Neuron (in vitro differentiated cells): Measurements from ENCODE around the gene PQBP1.

Source experiments
- H2AFZ ChIP-seq: one replicate; pipeline ENCODE4 v1.6.1; 2013; ENCODE audit warnings: low read depth, mild to moderate bottlenecking, inconsistent platforms, low read length, moderate library complexity
- H3K27me3 ChIP-seq: one replicate; pipeline ENCODE4 v1.6.1; 2013; ENCODE audit warnings: low read length; ENCODE audit not compliant: insufficient read depth
- H3K36me3 ChIP-seq: one replicate; pipeline ENCODE4 v1.6.1; 2013; ENCODE audit warnings: low read length; ENCODE audit not compliant: insufficient read depth
- H3K4me1 ChIP-seq: one replicate; pipeline ENCODE4 v1.6.1; 2013; ENCODE audit warnings: low read length; ENCODE audit not compliant: insufficient read depth
- H3K4me3 ChIP-seq: 2 replicates; pipeline ENCODE4 v1.5.1; 2013; ENCODE audit warnings: mild to moderate bottlenecking, low read length, moderate library complexity
- H3K9me3 ChIP-seq: one replicate; pipeline ENCODE4 v1.6.1; 2013; ENCODE audit warnings: low read length

The PQBP1 gene

DNA sequence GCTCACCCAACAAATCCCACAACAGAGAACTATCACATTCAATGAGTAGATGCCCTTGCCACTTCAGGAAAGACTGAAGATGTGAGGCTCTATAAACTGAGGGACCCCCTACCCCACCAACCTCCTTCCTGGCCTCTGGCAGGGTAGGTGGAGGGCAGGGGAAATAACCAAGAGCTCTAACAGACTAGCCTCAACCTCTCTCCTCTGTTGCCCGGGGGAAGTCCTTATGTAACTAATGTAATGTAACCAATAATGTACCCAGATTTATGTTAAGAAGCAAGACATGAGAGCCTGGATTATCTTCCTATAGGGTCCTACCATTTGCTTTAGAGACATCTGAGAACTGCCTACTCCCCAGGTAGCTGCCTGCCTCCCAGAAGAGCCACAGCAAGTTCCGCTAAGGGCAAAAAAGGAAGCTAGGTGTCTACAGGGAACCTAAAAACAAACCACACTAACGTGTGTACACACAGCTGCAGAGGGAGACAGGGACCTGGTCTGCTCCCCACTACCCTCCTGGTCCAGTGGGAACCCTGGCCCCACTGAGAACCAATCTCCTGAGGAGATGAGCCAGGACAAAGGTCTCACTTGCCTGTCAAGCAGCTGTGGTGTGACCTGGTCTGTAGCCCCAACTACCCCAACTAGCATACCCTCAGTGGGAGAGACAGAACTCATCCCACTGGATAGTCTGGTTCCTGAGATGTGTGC lies 41.9 kb downstream of the PQBP1 start:
- Histone ChIP-seq H3K4me1 (no peaks in the 10 kb centered on the region), H3K27me3 (no peaks in the 10 kb centered on the region), H3K4me3 (no peak overlapping the region), H3K36me3 (peaks cover 14% of the 10 kb centered on the region), H2AFZ (no peak overlapping the region), H3K9me3 (no peaks in the 10 kb centered on the region)

DNA sequence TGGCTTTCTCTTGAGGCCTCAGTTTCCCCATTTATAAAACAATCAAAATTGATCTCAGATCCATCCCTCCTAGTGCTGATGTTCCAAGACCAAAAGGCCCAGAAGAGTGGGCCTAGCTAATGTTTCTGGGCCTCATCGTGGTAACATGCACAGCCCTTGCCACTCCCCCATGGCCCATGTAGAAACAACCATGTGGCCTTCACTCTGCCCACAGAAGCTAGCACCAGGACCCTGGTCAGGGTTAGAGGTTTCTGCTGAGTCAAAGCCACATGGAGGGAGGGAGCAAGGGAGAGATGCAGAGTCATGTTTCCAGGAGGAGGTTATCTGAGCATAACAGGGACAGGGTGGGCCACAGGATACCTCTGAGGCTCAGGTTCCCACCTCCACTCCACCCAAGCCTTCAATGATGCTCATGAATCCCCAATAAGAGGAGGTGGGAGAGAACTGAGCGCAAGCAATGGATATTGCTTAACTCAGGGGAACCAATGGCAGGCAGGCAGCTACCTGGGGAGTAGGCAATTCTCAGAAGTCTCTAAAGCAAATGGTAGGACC lies 42.8 kb downstream of the PQBP1 start:
- no peaks in the 10 kb centered on the region for H3K4me1 ChIP-seq
- no peak overlapping the region for H2AFZ ChIP-seq
- peaks cover 14% of the 10 kb centered on the region for H3K36me3 ChIP-seq
- no peaks in the 10 kb centered on the region for H3K27me3 ChIP-seq
- H3K4me3 ChIP-seq, result no peak overlapping the region
- no peaks in the 10 kb centered on the region for H3K9me3 ChIP-seq

DNA sequence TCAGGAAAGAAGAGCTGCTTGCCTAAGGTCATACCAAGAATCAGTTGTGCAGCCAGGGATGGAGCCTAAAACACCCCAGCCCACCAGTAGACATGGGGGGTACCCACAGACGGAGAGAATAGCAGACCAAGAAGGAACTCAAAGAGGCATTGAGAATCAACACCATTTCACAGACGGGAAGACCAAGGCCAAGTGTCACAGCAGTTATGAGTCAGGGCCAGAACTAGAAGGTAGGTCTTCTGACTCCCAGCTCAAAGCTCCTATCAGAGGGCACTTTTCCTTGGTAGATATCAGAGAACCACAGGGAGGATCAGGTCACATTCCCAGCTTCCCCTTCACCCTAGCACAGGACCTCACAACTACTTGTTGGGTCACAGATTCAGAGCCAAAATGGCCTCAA lies 45.2 kb downstream of the PQBP1 start:
- H3K9me3 ChIP-seq, result no peaks in the 10 kb centered on the region
- no peak overlapping the region for H2AFZ ChIP-seq
- no peaks in the 10 kb centered on the region for H3K4me1 ChIP-seq
- no peaks in the 10 kb centered on the region for H3K27me3 ChIP-seq
- H3K36me3 ChIP-seq, result peaks cover 14% of the 10 kb centered on the region
- no peak overlapping the region for H3K4me3 ChIP-seq

DNA sequence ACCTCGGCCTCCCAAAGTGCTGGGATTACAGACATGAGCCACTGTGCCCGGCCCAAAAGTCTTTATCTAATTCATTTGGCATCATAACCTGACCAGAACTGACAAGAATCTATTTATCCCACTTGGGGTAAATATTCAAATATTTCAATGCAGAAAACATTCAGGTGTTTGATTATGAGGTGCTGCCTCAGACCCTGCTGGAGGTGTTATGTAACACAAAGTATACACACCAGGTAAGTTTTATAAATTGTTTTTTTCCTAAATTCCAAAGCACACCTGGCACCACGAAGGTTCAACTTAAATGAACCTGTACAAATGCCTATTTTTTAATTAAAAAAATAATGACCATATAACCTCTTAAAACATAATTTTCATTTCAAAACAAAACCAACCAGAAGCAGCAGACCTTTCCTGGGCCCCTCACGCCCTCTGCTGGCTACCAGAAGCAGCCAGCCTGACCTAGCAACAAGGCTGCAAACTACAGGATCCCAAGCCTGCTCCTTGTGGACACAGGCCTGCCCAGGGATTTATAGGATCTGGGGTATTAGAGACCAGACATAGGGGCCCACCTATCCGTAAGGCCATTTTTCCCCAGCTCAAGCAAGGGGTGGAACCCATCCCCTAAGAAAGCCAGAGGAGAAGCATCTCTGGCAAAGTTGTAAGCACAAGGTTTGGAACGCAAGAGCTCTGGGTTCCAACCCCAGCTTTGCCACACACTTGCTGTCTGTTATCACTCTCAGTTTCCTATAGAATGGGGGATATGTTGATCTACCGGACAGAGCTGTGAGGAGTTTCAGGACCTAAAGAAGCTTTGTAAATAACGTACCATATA lies 48.0 kb downstream of the PQBP1 start:
- no peaks in the 10 kb centered on the region for H3K4me1 ChIP-seq
- no peak overlapping the region for H3K4me3 ChIP-seq
- H3K27me3 ChIP-seq, result no peaks in the 10 kb centered on the region
- H3K9me3 ChIP-seq, result no peaks in the 10 kb centered on the region
- H3K36me3 ChIP-seq, result peaks cover 14% of the 10 kb centered on the region
- H2AFZ ChIP-seq, result no peak overlapping the region

DNA sequence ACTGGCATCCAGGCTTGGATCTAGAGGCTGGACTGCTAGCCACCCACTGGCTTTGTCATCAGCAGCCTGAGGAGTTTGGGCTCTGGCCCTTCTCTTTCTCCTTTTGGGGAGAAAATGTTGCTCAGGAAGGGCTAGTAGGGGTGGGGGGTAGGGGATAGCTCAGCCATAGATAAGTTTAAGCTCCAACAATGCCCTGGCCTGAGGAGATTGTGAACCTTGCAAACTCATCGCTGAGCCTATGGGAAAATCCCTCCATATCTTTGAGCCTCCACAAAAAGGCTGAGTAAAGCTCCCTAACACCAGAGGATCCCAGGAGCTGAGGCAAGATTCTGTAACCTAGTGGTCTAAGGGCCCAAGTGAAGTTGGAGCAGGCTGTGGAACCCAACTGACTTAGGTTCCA lies 50.9 kb downstream of the PQBP1 start:
- Histone ChIP-seq H3K27me3 (no peaks in the 10 kb centered on the region), H3K9me3 (no peaks in the 10 kb centered on the region), H3K4me1 (no peaks in the 10 kb centered on the region), H3K36me3 (peaks cover 13% of the 10 kb centered on the region), H3K4me3 (no peak overlapping the region), H2AFZ (no peak overlapping the region)
